NCI-H2029 treated with DMSO at 0.1 percent for 48 hours (cell line): ENCODE measurements around the gene EYS.

Source experiments
- DNase-seq: peaks from one replicate; lab custom pipeline; 2025; lab: John Stamatoyannopoulos, UW

Gene EYS

DNA sequence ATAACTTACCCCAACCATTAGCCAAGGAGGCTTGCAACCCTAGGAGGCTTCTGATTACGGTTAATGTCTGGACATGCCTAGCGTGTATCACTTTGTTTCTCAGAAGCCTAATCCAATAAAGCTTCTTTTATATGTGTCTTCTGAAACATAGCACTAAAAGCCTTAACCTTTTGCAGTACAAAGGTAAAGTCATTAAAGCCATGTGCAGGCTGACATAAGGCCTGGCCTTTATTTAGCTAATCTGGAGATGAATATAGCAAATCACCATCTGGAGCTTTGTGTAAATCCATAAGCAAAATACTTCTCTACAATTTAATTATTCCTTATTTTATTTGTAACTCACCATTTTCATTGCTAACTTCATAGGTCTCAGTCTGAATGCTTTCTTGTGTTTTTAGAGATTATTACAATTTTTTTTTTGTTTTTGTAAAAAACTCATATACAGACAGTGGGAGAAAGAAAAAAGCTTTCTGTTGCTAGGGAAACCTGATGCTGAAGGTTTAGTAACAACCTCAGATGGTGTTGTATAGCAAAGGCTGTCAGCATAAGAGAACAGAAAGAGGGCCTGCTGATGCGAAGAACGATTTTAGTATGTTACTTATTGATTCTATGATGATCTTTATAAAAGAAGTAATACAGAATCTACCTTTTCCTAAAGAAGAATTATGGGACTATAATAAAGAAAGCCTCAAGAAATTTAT lies at the start of gene EYS:
Gene EYS (minus strand): TSS at position 101 of the 701 bp plus-strand sequence. CDS start 211,816 bp downstream, outside the sequence.
- no peak for DNase-seq

DNA sequence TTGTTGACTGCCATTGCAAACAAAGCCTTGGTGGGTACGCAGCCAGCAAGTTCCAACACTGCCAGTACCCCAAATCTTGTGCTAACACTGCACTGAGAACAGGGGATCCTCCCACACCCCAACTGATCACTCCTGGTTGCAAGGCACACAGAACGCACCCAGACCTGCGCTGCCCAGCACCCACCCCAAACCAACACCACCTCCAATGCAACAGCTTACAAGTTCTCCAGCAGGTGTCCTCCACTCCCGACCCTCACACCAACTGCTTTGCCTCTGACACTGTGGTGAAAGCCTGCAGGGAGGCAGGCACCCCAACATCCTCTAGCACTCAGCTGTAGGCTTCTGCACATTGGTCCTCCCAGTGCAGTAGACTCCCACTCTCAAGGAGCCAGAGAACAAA lies 39.3 kb upstream of the EYS start:
- DNase-seq = no peak

DNA sequence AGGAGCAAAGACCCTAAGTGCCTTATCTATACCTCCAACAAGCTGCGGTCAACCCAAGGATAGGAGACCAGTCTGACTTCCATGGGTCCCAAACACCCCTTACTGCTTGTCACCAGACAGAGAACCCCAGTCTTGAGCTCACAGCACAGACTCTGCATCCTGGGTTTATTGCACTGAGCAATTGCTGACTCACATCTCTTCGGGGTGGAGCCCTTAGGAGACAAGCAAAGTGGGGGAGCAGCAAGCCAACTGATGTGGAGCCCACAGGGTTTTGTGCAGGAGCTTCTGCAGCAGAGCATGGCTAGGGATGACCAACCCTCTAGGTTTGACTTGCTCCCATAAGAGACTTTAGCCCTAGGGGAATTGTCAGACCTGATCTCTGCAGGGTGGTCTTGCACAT lies 38.6 kb upstream of the EYS start:
- DNase-seq = no peak

DNA sequence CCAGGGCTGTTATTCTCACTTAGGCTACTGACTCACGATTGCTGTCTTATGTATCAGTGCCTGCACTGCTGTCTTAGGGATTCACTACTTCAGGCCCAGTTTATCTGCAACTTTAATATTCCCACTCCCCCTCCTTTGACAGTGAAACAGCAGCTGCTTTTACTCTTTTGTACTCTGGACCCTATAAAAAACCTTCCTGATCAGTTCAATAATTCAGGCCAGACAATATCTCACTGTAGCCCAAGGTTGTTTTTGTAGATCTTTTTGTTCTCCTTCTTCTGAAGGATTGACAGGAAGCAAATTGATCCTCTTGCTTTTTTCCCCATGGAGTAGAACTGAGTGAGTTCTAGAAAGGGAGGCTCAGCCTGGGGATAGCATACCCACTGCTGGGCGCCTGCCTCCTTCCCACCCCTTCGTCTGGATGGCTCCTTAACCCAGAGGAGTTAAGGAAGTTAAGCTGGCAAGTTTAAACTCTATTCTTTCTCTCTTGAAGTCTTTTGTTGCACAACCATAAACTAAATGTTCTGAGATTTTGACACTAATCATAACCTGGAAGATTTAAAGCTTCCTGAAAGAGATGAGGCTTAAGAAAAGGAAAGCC lies 22.0 kb upstream of the EYS start:
- no peak for DNase-seq

DNA sequence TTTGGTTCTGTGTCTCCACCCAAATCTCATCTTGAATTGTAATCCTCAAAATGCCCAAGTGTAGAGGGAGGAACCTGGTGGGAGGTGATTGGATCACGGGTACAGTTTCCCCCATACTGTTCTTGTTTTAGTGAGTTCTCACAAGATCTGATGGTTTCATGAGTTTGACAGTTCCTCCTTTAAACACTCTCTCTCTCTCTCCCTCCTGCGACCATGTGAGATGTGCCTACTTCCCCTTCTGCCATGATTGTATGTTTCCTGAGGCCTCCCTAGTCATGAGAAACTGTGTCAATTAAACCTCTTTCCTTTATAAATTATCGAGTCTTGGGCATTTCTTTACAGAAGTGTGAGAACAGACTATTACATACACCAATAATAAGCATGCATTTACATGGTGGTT lies 12.1 kb upstream of the EYS start:
- no peak for DNase-seq

DNA sequence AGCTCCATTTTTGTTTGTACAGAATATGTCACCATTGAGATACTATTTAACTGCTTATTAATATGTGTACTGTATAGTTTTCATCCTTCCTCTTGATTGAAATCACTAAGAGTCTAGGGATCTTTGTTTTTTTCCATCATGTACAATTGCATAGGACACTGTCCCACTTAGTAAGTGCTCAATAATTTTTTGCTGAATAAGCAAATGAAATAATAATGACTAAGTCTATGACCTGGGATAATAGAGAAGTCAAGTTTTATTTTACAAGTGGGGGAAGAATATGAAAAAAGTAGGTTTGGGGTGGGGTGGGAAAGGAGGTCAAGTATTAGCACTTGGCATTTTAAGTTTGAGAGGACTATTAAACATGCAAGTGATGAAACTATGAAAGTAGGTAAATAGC lies 4.5 kb upstream of the EYS start:
- DNase-seq = no peak

DNA sequence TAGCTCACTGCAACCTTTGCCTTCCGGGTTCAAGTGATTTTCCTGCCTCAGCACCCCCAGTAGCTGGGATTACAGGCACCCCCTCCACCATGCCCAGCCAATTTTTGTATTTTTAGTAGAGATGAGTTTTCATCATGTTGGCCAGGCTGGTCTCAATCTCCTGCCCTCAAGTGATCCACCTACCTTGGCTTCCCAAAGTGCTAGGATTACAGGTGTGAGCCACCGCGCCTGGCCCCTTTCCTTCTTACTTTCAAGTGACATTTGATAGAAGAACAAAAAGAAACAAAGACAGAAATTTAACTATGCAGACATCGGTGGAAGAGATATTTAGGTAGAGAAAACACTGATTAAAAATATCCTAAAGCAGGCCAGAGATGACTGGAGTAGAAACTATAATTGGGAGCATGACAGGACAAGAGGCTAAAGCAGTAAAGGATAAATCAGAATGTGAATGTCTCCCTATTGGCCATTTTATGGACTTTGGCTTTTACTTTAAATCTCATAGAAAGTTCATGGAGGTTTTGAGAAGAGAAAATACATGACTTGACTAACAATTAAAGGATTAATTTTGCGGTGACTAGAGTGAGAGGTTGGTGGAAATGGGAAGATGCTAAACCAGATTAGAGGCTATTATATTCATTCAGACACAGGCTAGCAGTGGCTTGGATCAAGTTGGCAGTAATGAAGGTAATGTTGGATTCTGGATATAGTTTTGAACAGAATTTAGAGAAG lies 2.2 kb upstream of the EYS start:
- no peak for DNase-seq

DNA sequence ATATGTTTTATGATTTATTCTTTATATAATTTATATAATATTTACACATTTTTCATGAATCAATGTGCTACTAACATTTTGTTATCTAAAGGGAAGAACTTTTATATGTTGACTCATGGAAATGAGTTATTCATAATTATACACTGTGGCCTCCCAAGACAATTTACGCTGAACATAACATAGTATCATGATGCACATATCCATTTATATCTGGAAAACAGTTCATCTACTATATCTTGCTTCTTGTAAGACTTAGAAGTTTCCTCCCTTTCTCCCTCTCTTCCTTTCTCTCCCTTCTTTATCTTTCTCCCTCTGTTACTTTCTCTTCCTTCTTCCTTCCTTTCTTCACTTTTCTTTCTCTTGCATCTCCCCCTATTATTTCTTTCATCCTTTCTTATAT lies 1.1 kb upstream of the EYS start:
- DNase-seq = no peak

DNA sequence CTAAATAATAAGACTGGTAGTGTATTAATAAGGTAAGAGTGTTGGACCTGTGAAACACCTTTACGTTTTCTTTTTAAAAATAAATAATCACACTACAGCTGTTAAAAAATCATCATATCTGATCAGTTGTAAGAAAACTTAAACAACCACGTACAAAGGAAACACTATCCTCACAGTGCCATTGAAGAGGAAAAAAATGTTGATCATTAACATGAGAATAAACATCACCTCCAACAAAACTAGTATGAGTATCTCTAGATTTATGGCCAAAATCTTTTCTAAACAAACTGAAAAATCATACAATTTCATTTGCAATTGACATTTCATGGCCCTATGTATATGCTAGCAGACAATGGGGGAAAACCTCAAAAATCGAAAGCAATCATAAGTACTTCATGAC lies 590 bp downstream of the EYS start:
- no peak for DNase-seq

DNA sequence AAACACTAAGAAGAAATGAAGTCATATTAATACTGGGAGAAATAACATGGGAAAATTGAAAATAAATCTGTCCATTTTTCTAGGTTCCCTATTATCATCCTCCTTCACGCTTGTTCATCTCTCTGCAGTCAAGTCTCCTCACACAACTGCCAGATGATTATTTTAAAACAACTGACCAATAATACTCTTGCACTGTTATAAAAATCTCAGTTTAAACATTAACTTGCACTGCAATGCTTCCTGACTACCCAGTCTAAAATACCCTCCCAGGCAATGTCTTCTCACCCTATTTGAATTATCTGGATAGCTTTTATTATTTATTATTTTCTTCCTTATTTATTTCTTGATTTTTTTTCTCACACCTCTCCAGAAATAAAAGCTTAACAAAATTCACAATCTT lies 5.7 kb downstream of the EYS start:
- DNase-seq = no peak

DNA sequence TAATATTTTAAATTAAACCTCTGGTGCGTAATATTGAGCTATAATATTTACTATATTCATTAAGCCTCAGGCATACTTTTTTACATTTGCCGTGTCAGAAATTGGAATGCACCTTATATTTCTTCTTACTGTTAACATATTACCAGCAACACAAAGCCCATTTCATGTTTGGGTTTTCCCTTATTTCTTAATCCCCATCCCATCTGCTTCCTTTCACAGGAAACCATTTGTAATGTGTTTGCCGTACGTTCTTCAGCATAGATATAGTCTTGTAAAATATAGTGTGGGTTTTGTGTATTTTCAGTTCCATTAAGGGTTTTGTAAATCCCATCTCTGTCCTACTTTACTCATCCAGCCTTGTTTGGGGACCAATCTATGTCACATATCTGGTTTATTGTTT lies 6.5 kb downstream of the EYS start:
- DNase-seq = no peak

DNA sequence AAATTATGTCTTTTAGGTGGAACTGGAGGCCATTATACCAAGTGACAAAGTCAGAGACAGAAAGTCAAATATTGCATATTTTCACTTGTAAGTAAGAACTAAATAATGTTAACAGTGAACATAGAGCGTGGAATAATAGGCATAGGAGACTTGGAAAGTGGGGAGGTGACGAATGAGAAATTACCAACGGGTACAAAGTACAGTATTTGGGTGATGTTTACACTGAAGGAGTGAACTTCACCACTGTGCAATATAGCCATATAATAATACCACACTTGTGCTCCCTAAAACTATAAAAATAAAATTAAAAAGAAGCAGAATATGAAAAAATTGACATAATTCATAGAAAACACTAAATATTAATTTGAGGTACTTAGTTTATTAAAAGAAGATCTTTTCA lies 14.9 kb downstream of the EYS start:
- no peak for DNase-seq

DNA sequence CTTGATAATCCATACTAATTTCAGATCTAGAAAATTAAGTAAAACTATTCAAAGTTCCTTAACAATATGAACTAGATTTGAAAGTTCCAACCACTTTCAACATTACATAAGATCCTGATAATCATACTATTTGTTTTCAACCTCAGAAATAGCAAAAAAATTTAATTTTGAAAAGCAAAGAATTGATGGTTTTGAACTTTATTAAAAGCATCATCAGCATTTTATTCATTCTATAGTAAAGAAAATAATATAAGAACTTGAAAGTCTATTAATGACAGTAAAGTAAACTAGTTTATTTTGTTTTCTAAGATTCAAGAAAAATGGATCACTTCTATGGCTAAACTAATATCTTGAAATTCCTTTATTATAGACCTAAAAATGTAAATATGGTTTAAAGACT lies 26.8 kb downstream of the EYS start:
- DNase-seq = no peak

DNA sequence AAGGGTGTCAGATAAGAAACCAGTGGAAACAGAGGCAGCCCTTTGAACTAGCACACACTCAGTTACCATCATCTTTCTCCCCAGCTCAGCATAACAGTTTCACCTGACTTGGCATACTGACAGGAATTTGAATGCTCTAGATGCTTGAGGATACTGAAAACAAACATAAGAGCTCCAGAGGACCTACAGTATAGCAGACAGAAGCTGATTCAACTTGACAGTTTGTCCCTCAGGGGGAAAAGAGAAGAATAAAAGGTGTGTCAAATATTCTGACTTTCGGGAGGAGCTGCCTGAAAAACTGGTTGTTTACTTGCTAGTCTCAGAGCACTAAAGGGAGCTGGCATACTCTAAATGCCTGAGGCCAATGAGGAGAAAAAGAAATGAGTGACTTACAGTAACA lies 35.1 kb downstream of the EYS start:
- DNase-seq = no peak

DNA sequence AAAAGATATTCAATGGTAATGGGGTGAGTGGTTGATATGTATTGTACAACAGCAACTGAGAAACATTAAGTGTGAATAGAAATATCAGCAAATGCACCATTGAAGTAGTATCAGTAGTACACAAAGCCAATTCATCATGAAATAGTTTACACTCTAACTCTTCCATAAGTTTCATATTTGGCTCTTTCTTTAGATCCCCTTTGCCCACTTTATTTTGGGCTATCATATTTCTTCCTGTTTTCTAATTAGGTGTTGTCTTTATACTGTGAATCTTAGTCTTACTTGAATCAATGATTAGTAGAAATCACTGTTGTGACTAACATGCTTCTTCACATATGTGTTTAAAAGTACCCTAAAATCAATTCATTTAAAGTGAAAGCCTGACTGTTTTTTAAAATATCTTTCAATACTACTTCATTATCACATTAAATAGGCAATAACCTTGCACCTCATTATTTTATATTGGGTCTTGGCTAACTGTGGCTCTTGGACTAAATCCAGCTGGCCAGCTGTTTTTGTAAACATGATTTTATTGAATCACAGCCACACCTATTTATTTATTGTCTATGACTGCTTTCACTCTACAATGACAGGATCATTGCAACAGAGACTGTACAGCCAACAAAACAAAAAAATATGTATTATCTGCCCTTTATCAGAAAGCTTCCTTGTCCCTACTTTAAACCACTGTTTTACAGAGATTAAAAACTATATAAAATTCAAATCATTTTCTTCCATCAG lies 38.9 kb downstream of the EYS start:
- DNase-seq = no peak

DNA sequence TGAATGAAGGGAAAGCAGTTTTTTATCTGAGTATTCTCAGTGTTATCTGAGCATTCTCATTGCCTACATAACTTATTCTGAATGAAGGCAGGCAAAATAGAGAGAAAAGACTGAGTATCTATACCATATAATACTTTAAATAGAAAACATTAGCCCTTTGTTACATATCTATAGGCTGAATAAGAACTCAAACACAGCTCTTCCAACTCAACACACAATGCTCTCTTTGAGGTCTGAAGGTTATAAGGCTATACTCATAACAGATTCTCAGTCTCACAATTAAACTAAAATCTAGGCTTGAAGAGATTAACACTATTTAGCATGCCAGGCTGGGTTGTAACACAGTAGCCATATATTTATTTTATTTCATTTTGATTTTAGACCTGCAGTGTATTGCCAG lies 56.9 kb downstream of the EYS start:
- DNase-seq = no peak

DNA sequence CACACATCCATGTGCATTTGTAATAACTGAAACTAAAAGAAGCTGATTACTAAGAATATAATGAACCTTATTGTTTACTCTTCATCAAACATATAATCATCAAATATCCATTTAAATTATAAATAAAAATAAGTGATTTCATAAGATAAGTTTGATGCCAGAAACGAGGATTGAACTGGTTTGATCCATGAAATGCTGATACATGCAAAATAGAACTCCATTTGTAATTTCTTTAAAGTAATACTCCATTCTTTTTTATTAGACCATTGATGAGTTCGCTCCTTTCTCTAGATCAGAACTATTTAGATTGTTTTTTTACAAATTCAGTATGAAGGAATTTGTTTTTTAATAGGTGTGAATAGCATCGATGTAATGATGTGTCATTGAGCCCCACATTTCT lies 57.6 kb downstream of the EYS start:
- DNase-seq = no peak

DNA sequence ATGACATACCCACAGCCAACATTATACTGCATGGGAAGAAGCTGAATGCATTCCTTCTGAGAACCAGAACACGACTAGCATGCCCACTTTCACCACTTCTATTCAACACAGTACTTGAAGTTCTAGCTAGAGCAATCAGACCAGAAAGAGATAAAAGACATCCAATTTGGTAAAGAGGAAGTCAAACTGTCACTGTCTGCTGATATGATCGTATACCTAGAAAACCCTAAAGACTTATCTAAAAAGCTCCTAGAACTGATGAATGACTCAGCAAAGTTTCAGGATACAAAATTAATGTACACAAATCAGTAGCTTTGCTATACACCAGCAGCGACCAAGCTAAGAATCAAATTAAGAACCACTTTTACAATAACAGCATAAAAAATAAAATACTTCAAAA lies 60.5 kb downstream of the EYS start:
- DNase-seq = no peak

DNA sequence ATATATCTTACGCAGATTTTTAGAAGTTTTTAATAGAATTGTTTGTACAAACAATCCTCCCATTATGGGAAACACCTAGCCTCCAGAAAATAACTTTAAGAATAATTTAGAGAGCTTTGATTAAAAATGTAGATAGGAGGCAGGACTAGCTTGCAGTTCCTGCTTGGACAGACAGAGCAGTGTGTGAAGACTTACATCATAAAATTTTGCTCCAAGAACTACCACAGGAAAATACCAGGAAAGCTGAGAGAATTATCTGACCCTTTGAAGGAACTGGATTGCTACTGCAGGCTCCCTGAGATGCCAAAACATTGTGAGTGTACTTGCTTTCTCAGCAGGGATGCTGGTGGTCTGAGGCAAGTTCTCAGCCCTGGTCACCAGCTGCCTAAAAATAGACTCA lies 64.2 kb downstream of the EYS start:
- no peak for DNase-seq

DNA sequence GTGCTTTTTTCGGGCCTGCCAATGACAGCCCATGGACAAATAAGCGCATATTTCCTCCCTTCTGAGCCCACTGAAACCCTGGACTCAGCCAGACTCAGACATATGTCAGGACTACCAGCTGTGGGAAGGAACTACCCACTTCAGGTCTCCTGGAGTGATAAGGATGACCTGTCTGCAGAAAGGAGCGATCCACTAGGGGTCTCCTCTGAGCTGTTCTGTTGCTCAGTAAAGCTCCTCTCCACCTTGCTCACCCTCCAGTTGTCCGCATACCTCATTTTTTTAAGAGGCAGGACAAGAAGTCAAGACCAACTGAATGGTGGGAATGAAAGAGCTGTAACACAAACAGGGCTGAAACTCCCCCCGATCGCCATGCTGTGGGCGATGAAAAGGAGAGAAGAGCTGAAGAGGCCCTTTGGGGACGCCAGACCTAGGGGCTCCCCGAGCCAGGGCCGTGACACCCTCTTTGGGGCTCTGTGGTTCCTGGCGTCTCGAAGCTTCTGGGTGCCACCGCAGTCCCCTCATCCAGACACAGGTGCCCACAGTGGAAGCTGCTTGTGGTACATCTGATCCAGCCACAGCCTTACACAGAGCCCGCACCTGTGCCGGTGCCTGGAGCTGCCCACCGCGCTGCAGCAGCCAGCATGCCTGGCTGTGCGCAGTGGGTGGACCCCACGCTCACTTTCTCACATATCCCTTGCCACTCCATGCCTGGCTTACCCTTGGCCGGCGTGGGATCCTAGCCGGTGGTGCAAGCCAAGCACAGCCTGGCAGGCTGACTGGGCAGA lies 68.8 kb downstream of the EYS start:
- no peak for DNase-seq

DNA sequence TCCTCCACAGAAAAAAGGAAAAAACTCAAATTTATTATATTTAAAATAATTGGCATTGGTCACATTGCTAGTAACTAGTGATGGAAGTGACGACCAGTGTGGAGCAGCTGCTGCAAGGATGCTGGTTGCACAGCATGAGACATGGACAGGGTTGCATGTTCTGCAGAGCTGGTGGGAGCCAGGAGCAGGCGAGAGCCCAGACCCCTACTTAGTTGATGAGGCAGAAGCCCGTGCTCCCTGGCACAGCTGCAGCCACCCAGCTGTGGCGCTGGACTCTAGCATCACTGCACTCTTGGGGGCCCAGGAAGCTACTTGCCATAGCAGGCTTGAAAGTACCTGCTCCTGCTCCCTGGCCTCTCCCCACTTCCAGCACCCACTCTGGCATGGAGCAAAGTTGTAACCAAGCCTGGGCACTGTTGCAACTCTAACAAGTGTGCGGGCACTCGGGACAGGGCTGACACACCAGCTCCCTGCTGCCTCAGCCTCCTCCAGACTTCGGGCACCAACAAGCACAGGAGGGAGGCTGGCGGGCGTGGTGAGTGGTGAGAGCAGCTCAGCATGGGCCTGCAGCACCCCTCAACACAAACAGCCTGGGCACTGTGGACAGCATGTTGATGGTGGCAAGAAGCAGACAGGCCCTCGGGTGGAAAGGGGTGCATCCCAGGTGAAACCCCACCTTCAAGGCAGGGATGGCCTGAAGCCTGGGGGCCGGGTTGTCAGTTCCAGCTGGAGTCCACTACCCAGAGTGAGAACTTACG lies 69.6 kb downstream of the EYS start:
- no peak for DNase-seq
